ENCODE data around the gene FHIP1A.
"Not testable (repeated sequence)": the region's sequence is repeated elsewhere in the genome, so short reads cannot be mapped to it uniquely, and the experiment has no call there.

The FHIP1A gene

DNA sequence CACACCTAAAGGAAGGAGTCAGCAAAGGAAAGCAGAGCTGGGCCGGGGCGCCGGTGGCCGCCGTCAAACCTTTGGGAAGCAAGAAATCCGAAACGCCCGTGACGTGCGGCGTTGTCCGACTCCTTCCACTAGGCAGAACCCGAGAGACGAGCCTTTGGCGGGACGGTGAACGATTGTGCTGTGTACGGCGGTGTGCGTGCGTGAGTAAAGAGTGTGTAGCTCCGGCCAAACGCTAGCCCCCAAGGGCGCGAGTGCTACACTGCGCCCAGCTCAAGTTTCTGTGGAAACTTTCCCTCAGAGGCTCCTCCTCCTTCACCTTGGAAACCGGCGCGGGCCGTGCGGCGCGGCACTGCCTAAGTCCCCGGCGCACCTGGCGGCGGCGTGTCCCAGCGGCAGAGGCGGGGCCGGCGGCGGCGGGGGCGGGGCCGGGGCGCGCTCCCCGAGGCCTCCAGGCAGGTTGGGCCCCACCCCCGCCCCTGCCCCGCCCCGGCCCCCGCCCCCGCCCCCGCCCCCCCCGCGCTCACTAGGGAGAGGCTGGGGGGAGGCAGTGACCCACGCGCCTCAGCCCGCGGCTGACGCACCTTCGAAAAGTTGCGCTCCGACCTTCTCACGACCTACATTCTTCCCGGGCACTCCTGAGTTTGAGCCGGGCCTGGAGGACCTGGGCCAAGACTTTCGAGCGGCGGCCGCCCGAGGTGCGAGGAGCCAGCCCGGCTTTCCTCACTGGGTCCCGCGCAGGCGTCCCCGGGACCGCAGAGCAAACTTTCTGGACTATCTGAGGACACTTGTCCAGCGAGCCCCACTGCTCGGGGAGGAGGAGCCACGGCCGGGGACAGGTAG, at the start of gene FHIP1A:
Gene FHIP1A, plus strand, starts transcription at position 547 of the 840 bp plus-strand sequence. CDS start 157,084 bp downstream, outside the sequence.
- DNase-seq = peak; percentile 93

DNA sequence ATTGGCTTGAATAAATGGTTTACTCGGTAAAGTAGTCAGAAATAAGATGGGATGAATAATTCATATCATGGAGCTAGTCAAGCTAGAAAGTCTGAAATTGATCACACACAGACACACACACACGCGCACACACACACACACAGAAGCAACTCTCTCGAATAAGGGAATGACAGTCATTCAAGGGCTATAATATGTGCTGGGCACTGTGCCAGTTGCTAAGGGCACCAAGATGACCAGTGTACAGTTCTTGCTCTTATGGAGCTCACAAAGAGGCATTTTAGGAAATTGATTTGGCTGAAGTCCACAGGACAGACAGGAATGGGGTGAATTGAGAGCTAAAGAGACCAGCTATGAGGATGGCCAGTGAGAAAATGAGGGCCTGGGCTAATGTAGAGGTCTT, 49.4 kb upstream of the FHIP1A start:
- no peak for DNase-seq

DNA sequence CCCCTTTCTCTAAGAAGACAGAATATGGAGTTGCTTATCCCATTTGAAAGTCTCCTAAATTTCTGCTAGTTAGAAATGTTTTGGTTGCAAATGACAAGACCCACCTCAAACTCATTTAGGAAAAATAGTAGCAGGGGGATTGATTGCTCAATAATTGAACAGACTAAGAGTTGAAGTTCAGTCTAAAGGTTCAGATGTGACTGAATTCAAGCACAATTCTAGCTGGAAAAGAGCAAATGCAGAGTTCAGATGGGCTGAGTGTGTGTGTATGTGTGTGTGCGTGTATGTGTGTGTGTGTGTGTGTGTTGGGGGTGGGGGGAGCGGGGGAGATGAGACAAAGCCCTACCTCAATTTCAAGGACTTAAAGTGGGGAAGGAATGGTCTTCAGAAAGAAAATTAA, 47.9 kb upstream of the FHIP1A start:
- no peak for DNase-seq

DNA sequence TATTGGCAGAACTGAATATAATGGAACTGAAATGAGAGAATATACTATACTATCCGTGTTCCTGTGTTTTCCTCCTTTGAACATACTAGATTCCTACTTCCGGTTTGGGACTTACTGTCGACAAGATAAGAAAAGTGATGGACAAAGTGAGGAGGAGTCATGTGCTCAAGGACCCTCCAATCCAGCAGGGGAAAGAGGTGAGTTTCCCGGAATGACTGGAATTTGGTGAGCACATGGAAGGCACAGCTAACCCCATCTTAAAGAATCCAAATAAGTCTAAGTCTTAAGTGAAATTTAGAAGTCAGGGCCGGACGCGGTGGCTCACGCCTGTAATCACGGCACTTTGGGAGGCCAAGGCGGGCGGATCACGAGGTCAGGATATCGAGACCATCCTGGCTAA, 47.0 kb upstream of the FHIP1A start:
- DNase-seq = no peak

DNA sequence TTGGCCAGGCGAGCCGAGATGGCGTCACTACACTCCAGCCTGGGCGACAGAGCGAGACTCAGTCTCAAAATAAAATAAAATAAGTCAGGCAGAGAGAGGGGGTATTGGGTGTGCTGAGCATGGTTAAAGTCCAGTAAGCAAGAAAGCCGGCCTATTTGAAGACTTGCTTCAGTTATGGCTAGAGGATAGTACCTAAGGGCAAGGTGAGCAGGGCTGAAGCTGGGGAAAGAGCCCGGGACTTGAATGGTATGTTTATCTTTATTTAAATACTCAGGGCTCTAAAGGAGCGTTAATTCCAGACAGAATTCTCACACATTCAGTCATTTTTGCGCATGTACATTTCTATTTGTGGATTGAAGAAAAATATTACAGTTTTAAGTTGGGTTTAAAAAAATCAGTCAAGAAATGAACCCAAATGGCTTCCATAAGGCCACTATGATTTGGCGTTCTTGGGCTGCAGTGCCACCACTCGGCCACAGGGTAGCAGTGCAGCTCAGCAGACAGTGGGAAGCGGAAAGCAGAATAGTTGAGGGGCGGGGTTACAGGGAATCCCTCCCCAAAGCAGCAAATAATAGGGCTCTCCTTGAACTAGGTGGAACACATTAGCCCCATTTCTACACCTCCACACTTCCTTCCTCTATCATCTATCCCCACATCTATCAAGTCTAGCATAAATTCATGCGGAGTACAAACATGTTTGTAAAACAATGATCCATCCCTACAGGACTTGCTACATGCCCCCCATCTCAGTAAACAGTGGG, 46.4 kb upstream of the FHIP1A start:
- DNase-seq = peak; percentile 77

DNA sequence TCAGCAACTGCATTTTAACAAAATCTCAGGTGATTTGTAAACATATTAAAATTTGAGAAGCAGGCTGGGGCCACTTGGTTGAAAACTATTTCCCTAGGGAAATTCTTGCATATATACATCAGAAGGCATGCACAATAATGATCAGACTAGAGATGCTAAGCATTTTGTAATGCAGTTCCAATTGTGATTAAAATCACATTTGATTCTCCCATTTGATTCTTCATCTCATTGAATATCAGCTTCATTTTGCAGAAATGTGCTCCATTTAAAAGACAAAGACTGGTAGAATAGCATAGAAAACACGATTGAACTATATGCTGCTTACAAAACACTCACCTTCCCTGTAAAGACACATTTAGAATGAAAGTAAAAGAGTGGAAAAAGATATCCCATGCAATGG, 32.4 kb upstream of the FHIP1A start:
- no peak for DNase-seq

DNA sequence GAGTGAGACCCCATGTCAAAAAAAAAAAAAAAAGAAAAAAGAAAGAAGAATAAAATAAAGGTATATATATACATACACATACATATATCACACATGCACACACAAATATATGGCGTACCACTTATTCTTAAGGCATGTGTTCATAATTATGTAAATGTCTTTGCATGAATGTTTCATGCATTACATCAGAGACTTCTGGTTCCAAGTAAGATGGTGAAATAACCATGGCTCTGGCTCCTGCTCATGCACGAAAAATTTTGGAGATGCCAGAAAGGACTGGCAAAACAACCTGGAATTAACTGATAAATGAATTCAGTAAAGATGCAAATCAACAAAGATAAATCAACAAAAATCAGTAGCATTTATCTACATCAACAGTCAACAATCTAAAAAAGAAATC, 19.7 kb upstream of the FHIP1A start:
- DNase-seq = no peak

DNA sequence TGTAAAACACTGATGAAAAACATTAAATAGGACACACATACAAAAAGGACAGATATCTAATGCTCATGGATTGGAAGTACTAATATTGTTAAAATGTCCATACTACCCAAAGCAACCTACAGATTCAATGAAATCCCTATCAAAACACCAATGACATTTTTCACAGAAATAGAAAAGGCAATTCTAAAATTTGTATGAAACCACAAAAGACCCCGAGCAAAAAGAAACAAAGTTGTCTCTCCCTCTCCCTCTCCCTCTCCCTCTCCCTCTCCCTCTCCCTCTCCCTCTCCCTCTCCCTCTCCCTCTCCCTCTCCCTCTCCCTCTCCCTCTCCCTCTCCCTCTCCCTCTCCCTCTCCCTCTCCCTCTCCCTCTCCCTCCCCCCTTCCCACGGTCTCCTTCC, 19.2 kb upstream of the FHIP1A start:
- not testable (repeated sequence) for DNase-seq

DNA sequence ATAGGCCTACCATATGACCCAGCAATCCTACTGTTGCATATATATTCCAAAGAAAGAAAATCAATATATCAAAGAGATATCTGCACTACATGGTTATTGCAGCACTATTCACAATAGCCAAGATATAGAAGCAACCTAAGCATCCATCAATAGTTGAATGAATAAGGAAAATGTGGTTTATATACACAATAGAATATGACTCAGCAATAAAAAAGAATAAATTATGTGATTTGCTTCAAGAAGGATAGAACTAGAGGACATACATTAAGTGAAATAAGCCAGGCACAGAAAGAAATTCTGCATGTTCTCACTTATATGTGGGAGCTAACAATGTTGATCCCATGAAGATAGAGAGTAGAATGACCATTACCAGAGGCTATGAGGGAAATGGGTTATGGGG, 13.1 kb upstream of the FHIP1A start:
- no peak for DNase-seq

DNA sequence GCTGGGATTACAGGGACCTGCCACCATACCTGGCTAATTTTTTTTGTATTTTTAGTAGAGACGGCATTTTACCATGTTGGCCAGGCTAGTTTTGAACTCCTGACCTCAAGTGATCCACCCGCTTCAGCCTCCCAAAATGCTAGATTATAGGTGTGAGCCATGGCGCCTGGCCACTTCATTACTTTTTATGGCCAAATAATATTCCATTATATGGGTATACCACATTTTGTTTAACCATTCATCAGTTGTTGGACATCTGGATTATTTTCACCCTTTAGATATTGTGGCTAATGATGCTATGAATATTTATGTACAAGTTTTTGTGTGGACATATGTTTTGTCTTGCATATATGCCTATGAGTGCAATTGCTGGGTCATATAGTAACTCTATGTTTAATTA, 8.6 kb upstream of the FHIP1A start:
- no peak for DNase-seq

DNA sequence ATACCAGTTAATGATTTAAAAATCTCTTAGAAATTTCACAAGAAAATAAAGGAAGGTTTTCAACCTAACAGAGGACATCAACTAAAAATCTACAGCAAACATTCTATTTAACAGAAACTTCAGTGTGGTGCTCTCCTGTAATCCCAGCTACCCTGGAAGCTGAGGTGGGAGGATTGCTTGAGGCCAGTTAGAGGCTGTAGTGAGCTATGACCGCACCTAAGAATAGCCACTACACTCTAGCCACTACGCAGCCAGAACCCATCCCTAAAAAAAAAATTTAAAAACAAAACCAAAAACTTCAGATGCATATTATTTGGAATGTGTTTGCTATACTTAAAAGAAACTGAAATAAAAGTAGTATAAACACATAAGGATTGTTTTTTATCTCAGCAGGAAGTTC, 7.2 kb upstream of the FHIP1A start:
- no peak for DNase-seq

DNA sequence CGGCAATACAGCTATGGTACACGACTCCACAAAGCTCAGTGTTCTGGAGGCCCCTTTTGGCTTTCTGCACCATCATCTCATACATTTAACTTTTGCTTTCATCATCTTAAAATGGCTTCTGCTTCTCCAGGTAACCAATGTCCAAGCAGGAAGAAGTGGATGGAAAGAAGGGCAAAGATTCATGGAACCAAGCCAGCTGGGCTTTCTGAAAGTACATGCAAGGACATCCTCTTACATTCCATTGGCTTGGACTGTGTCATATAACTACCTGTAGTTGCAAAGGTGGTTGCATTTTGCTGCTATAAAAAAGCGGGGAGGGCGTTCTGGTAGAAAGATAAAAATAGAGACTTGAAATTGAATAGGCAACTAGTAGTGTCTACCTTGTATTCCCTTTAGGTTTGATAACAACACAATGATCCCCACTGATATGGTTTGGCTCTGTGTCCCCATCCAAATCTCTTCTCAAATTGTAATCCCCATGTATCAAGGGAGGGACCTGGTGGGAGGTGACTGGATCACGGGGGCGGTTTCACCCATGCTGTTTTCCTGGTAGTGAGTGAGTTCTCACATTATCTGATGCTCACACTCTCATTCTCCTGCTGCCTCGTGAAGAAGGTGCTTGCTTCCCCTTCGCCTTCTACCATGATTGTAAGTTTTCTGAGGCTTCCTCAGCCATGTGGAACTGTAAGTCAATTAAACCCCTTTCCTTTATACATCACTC, 6.7 kb upstream of the FHIP1A start:
- DNase-seq = no peak

DNA sequence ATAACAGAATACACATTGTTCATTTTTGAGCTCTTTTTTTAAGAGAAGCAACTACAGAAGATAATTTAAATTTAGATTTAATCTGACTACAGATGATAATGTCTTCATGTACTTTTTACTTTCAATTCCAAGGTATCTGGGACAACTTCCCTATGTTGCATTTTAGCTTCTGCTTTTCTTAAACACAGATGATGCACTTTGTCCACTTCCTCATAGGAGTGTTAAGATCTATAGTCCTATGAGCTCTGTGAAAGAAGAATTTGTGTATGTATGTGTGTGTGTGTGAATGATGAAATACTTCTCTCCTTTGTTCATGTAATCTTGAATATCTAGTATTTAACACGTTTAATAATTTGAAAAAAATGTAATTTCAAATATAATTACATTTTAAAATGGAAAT, 5.3 kb upstream of the FHIP1A start:
- no peak for DNase-seq

DNA sequence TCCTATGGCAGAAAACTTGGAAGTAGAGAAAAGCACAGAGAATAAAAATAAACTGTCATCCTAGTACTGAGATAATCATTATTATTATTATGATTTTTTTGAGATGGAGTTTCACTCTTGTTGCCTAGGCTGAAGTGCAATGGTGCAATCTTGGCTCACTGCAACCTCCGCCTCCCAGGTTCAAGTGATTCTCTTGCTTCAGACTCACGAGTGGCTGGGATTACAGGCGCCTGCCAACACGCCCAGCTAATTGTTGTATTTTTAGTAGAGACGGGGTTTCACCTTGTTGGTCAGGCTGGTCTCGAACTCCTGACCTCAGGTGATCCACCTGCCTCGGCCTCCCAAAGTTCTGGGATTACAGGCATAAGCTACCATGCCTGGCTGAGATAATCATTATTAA, 4.2 kb upstream of the FHIP1A start:
- DNase-seq = not testable (repeated sequence)

DNA sequence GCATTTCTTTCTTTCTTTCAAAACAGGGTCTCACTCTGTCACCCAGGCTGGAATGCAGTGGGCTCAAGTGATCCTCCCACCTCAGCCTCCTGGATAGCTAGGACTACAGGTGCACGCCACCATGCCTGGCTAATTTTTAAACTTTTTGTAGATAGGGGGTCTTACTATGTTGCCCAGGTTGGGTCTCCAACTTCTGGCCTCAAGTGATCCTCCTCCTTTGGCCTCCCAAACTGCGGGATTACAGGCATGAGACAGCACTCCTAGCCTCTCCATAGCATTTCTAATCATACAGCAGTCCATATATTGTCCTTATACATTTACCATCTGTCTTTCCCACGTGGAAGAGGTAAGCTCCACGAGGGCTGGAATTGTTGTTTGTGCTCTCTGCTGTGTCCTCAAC, 2.0 kb upstream of the FHIP1A start:
- no peak for DNase-seq

DNA sequence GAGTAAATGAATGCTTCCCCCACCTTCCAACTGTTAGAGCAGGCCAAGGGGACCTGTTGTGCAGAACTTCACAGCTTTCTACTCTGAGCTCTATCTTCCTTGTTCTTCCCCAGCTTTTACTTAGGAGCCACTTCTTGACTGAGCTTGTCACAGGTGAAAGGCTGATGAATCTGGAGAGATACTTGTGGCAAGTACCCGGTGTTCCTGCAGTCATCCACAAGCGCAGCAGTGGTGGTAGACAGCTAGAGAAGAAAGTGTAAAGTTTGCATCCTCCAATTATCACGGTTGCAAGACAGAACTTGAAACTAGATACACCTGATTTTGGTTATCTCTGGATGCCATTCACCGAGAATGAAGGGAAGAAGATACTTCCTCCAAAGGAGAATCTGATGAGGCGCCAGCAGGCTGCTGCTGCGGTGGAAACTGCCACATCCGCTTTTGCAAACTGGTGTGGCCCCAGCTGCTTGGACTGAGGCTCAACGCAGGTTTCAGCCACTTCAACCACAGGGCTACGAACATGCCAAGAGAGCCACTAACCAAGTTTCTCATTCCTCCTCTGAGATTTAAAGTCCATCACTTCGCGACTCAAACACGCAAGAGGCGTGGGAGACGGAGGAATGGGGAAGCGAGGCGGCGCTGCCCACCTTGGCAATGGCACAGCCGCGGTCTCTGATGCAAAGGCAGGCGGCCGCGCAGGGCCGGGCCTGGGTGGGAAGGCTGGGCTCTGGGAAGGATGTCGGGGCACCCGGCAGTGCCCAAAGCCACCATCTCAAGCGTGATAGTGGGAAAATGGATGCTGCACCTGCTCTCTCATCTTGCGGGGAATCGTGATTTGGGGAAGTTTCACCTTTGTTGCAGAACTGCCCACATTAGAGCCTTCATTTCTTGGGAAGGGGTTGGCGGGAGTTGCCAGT, 1.3 kb upstream of the FHIP1A start:
- peak; percentile 37 for DNase-seq

DNA sequence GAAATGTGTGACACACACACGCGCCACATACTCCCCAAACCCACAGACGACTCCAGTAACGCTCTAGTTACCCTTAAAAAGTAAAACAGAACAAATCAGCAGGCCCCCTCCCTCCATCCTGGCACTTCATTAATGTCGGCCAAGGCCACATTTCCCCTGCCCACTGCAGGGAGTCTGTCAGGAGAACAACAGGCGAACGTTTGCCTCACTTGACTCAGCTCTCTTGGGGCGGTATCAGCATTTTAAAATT, 671 bp upstream of the FHIP1A start:
- no peak for DNase-seq

DNA sequence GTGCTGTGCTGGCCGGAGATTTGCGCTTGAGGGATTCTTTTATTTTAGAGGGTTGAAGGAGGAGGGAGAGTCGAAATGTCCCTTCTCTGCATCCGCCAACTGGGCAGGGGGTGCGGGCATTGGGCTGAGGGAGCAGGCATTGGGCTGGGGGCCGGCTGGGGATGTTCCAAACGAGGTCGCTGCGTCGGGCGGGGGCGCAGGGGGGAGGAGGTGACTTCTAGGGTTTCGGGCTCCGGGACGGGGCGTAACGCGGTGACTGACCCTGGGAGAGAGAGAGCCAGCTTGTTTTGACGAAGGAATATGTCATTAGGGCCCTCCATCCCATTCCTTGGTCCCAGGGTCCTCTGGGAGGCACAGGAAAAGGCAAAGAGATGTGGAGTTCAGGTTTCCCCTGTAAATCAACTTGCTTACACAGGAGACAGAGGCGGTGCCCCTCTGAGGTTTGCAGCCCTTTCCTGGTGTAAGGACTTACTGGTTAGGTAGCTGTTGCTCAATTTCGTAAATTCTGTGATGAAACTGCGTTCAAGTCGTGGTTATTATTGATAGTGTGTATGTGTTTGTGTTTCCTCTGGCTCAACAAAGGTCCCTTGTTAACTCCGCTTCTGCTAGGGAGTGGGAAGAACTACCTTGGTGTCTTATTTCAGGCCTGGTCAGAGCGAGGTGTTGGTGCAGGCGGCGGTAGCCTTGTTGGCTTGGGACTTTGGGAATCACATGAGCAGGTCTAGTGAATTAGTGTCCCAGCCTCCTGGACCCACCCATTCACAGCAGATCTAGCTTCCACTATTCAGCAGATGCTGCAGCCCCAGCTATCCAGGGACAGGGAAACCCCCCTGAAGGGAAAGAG, 716 bp downstream of the FHIP1A start:
- peak; percentile 23 for DNase-seq

DNA sequence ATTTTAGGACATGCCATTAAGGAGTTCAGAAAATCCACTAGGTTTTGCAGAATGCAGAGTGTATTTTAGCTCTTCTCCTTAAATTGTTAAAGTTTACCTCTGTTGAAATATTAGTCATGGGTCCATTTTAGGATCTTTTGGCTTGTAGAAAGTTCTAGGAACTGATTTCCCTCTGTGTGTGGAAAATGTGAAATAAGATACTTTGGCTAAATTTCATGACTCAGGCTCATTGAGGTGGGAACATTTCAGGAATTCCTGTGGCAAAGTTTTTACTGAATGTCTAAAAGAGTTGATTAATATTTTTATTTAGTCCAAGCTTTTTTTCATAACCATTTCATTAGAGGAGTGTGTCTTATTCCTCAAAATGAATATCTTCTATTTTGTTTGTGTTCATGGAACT, 7.0 kb downstream of the FHIP1A start:
- DNase-seq = no peak

DNA sequence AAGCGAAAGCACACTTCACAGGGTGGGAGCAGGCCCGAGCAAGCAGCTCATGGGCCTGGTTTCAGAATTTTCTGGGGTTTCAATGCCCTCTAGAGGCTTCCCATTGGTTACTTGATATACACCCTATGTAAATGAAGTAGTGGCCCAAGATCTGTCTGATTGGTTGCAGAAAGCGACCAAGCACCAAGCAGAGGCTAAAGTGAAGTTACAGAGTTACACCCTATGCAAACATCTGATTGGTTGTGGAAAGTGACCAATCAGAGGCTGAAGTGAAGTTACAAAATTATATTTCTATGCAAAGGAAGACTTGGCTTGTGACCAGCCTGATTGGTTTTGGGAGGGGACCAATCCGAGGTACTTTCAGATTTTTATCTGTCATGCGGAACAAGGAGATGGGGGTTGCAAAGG, 8.2 kb downstream of the FHIP1A start:
- DNase-seq = no peak

DNA sequence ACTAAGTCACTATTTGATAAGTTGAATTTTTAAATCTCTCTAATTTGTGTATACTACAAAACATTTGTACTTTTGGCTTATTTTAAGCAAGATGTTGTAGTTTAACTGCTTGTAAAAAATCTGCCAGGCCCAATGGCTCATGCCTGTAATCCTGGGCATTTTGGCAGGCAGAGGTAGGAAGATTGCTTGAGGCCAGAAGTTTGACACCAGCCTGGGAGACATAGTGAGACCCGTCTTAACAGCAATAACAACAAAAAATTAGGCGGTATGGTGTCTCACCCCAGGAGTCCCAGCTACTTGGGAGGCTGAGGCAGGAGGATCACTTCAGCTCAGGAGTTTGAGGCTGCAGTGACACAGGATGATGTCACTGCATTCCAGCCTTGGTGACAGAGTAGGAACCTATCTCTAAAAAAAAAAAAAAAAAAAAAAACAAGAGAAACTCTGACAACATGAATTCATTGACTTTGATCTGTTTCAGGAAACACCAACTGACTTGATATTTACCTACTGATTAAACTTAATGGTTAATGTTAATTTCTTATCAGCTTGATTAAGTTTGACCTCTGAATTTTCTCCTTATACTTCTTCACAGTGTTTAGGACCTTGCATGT, 8.9 kb downstream of the FHIP1A start:
- DNase-seq = no peak

Measured in CD4-positive, alpha-beta T cell treated with Interleukin-6 for 4 hours (primary cell).